ENCODE data around the gene METTL24.
"Not testable (repeated sequence)": the region's sequence is repeated elsewhere in the genome, so short reads cannot be mapped to it uniquely, and the experiment has no call there.

METTL24 gene

DNA sequence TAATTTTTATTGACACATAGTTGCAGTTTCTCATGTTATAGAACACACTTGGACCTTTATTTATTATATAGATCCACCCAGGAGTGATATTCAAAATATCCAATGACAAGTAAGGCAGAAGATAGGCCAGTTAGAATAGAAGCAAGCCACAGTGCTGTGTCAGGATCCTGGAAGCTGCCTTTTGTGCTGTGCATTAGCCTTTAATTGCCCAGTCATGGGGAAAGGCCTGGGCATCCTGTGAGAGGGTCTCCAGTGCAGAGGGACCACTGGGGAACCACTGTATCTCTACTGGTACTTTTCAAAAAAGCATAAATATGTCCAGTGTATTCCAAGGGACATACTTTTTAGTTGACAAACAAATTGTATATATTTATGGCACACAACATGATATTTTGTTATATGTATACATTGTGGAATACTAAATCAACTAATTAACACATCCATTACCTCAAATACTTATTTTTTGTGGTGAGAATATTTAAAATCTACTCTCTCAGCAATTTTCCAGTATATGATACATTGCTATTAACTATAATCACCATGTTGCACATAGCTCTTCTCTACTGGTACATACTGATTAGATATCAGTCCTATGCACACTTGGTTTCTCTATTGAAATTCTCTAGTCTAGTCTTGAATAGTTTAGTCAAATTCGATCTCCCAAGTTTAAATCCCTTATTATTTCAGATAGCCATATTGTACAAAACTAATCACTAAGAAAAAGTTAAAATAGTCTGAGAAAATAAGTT lies 118.4 kb downstream of the METTL24 start:
- H3K4me3 ChIP-seq (ENCODE audit: low read length) = no peak overlapping the region
- H3K9ac ChIP-seq (ENCODE audit: low read length) = no peak overlapping the region
- H3K9me3 ChIP-seq (ENCODE audit: control insufficient read depth, low read length) = no peaks in the 10 kb centered on the region
- no peaks in the 10 kb centered on the region for H3K36me3 ChIP-seq (ENCODE audit: control insufficient read depth, insufficient read depth, low read length)
- no peaks in the 10 kb centered on the region for H3K27me3 ChIP-seq (ENCODE audit: control insufficient read depth, insufficient read depth, low read length)
- H3K4me1 ChIP-seq (ENCODE audit: control insufficient read depth, insufficient read depth, low read length) = no peaks in the 10 kb centered on the region

- not testable (repeated sequence) for H3K4me3 ChIP-seq (ENCODE audit: low read length); H3K36me3 ChIP-seq (ENCODE audit: control insufficient read depth, insufficient read depth, low read length); H3K27me3 ChIP-seq (ENCODE audit: control insufficient read depth, insufficient read depth, low read length); H3K4me1 ChIP-seq (ENCODE audit: control insufficient read depth, insufficient read depth, low read length); H3K9me3 ChIP-seq (ENCODE audit: control insufficient read depth, low read length); H3K9ac ChIP-seq (ENCODE audit: low read length)
These were observed 122.1 kb downstream of the METTL24 start for GRCh38 chr6:110236007-110236406.

- no peak overlapping the region for H3K9ac ChIP-seq (ENCODE audit: low read length)
- no peaks in the 10 kb centered on the region for H3K9me3 ChIP-seq (ENCODE audit: control insufficient read depth, low read length)
- no peaks in the 10 kb centered on the region for H3K4me1 ChIP-seq (ENCODE audit: control insufficient read depth, insufficient read depth, low read length)
- H3K36me3 ChIP-seq (ENCODE audit: control insufficient read depth, insufficient read depth, low read length) = no peaks in the 10 kb centered on the region
- H3K4me3 ChIP-seq (ENCODE audit: low read length) = no peak overlapping the region
- H3K27me3 ChIP-seq (ENCODE audit: control insufficient read depth, insufficient read depth, low read length) = no peaks in the 10 kb centered on the region
These were observed 124.3 kb downstream of the METTL24 start for GRCh38 chr6:110233770-110234374.

DNA sequence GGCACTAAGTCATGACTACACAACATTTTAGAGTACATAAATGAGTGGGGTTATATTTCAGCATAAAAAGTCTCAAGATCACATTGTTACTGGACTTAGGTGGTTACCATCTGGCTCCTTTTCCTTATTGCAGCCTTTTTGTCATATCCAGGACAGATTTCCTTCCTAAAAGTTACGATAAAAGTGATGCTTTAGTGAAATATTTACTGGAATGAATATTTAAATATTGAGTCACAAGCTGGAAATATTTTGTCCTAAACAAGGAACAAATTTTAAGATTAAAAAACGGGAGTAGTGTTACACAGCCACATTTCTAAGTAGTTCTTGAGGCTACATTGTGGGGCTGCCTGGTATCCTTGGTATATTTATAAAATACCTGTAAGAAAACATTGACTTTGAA lies 125.7 kb downstream of the METTL24 start:
- Histone ChIP-seq H3K4me3 (ENCODE audit: low read length) (no peak overlapping the region), H3K27me3 (ENCODE audit: control insufficient read depth, insufficient read depth, low read length) (no peaks in the 10 kb centered on the region), H3K9me3 (ENCODE audit: control insufficient read depth, low read length) (no peaks in the 10 kb centered on the region), H3K36me3 (ENCODE audit: control insufficient read depth, insufficient read depth, low read length) (no peaks in the 10 kb centered on the region), H3K4me1 (ENCODE audit: control insufficient read depth, insufficient read depth, low read length) (no peaks in the 10 kb centered on the region), H3K9ac (ENCODE audit: low read length) (no peak overlapping the region)

- no peaks in the 10 kb centered on the region for H3K27me3 ChIP-seq (ENCODE audit: control insufficient read depth, insufficient read depth, low read length)
- H3K4me3 ChIP-seq (ENCODE audit: low read length) = no peak overlapping the region
- no peaks in the 10 kb centered on the region for H3K36me3 ChIP-seq (ENCODE audit: control insufficient read depth, insufficient read depth, low read length)
- no peaks in the 10 kb centered on the region for H3K9me3 ChIP-seq (ENCODE audit: control insufficient read depth, low read length)
- H3K4me1 ChIP-seq (ENCODE audit: control insufficient read depth, insufficient read depth, low read length) = no peaks in the 10 kb centered on the region
- H3K9ac ChIP-seq (ENCODE audit: low read length) = no peak overlapping the region
These were observed 131.9 kb downstream of the METTL24 start for GRCh38 chr6:110226261-110226660.

- H3K36me3 ChIP-seq (ENCODE audit: control insufficient read depth, insufficient read depth, low read length) = peaks cover 6% of the 10 kb centered on the region
- no peak overlapping the region for H3K9ac ChIP-seq (ENCODE audit: low read length)
- H3K27me3 ChIP-seq (ENCODE audit: control insufficient read depth, insufficient read depth, low read length) = no peaks in the 10 kb centered on the region
- no peaks in the 10 kb centered on the region for H3K9me3 ChIP-seq (ENCODE audit: control insufficient read depth, low read length)
- H3K4me1 ChIP-seq (ENCODE audit: control insufficient read depth, insufficient read depth, low read length) = no peaks in the 10 kb centered on the region
- H3K4me3 ChIP-seq (ENCODE audit: low read length) = no peak overlapping the region
These were observed 136.4 kb downstream of the METTL24 start for GRCh38 chr6:110221738-110222137.

DNA sequence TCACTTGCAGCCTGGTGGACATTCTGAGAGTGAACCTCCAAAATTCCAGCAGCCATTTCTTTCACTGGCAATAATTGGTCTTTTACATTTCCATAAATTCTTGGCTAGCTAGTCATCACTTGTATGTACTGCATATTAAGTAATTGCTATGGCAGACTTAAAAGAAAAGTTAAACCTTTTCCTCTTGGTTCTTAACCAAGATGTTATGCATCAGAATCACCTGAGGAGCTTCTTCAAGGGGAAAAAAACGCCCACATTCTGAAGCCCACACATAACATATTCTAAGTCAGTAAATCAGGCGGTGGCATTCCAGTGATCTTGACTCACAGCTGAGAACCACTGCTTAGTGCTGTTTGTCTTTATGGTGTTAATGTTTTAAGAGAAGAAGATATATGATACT lies 140.9 kb downstream of the METTL24 start:
- H3K4me1 ChIP-seq (ENCODE audit: control insufficient read depth, insufficient read depth, low read length) = no peaks in the 10 kb centered on the region
- no peaks in the 10 kb centered on the region for H3K27me3 ChIP-seq (ENCODE audit: control insufficient read depth, insufficient read depth, low read length)
- H3K9ac ChIP-seq (ENCODE audit: low read length) = no peak overlapping the region
- no peaks in the 10 kb centered on the region for H3K9me3 ChIP-seq (ENCODE audit: control insufficient read depth, low read length)
- no peak overlapping the region for H3K4me3 ChIP-seq (ENCODE audit: low read length)
- H3K36me3 ChIP-seq (ENCODE audit: control insufficient read depth, insufficient read depth, low read length) = peaks cover 8% of the 10 kb centered on the region

DNA sequence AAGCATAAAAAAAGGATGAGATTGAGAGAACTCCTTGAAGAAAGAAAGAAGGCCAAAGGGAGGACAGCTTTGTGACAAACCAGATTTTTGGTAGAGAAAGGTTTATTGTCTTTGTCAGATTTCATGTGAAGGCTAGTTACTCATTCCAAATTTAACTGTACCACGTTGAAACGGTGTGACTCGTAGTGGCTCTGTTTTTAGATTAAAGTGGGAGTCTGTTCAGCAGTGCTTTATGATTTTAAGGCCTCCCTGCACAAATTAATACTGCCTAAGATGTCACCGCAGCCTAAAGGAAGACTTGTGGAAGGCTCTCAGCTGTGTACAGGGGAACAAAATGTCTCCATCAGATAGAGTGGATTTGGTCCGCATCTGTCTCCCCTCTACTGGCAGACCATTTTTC lies 142.0 kb downstream of the METTL24 start:
- Histone ChIP-seq H3K27me3 (ENCODE audit: control insufficient read depth, insufficient read depth, low read length) (no peaks in the 10 kb centered on the region), H3K9me3 (ENCODE audit: control insufficient read depth, low read length) (no peaks in the 10 kb centered on the region), H3K9ac (ENCODE audit: low read length) (no peak overlapping the region), H3K4me3 (ENCODE audit: low read length) (no peak overlapping the region), H3K4me1 (ENCODE audit: control insufficient read depth, insufficient read depth, low read length) (no peaks in the 10 kb centered on the region), H3K36me3 (ENCODE audit: control insufficient read depth, insufficient read depth, low read length) (peaks cover 10% of the 10 kb centered on the region)

DNA sequence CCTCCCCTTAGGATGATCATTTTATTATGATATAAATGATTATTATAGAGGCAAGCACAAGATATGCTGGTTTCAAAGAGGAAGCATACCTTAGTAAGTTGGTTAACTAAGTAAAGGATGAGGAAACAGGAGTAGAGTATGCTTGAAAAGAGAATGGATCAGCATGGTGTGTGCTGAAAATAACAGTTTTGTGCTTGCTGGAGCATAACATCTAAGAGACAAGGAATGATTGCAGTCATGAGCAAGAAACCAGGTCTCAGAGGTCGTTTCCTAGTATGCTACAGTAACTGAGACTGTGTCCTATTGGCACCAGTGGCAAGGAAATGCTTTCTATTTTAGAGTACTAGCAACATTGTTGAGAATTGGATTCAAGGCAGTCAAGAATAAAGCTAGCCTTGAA lies 143.8 kb downstream of the METTL24 start:
- Histone ChIP-seq H3K27me3 (ENCODE audit: control insufficient read depth, insufficient read depth, low read length) (no peaks in the 10 kb centered on the region), H3K9ac (ENCODE audit: low read length) (no peak overlapping the region), H3K36me3 (ENCODE audit: control insufficient read depth, insufficient read depth, low read length) (peaks cover 7% of the 10 kb centered on the region), H3K9me3 (ENCODE audit: control insufficient read depth, low read length) (no peaks in the 10 kb centered on the region), H3K4me3 (ENCODE audit: low read length) (no peak overlapping the region), H3K4me1 (ENCODE audit: control insufficient read depth, insufficient read depth, low read length) (no peaks in the 10 kb centered on the region)

GRCh38 chr6:110211753-110212152 lies 146.4 kb downstream of the METTL24 start:
- peaks cover 4% of the 10 kb centered on the region for H3K36me3 ChIP-seq (ENCODE audit: control insufficient read depth, insufficient read depth, low read length)
- H3K27me3 ChIP-seq (ENCODE audit: control insufficient read depth, insufficient read depth, low read length) = no peaks in the 10 kb centered on the region
- H3K9me3 ChIP-seq (ENCODE audit: control insufficient read depth, low read length) = no peaks in the 10 kb centered on the region
- no peak overlapping the region for H3K9ac ChIP-seq (ENCODE audit: low read length)
- H3K4me3 ChIP-seq (ENCODE audit: low read length) = no peak overlapping the region
- H3K4me1 ChIP-seq (ENCODE audit: control insufficient read depth, insufficient read depth, low read length) = no peaks in the 10 kb centered on the region

- H3K36me3 ChIP-seq (ENCODE audit: control insufficient read depth, insufficient read depth, low read length) = peaks cover 4% of the 10 kb centered on the region
These were observed 150.5 kb downstream of the METTL24 start for GRCh38 chr6:110207652-110208051.

DNA sequence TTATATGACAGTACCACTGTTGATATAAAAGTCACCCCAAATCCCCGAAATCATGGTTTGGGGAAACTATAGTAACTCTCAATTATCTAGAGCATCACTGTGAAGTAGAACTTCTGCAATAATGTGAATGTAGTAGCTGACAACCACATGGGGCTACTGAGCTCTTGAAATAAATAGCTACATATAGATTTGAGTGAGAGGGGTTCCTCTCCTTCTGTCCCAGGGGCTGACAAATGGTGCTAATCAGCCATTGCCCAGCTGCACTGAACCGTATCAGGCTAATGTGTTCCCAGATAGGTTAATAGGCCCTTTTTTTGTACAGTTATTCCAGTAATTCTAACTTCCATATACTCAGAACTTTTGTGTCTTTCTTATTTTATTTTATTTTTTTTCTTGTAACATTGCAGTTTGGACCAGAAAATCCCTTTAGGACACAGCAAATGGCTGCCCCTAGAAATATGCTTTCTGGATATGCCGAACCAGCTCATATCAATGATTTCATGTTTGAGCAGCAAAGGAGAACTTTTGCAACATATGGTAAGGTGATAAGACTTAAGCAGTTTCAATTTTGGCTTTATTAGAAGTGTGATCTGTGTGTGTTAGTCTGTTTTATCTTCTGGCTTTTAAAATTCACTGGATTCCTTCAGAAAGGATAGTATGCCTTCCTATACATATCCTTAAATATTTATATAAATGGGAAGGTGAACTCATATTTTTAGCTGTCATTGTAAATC lies 156.8 kb downstream of the METTL24 start:
- no peaks in the 10 kb centered on the region for H3K36me3 ChIP-seq (ENCODE audit: control insufficient read depth, insufficient read depth, low read length)
- no peak overlapping the region for H3K4me3 ChIP-seq (ENCODE audit: low read length)
- H3K4me1 ChIP-seq (ENCODE audit: control insufficient read depth, insufficient read depth, low read length) = no peaks in the 10 kb centered on the region
- H3K27me3 ChIP-seq (ENCODE audit: control insufficient read depth, insufficient read depth, low read length) = no peaks in the 10 kb centered on the region
- no peaks in the 10 kb centered on the region for H3K9me3 ChIP-seq (ENCODE audit: control insufficient read depth, low read length)
- H3K9ac ChIP-seq (ENCODE audit: low read length) = no peak overlapping the region

More at GRCh38 chr6:110207652-110208051, 150.5 kb downstream of the METTL24 start:
- Histone ChIP-seq H3K27me3 (ENCODE audit: control insufficient read depth, insufficient read depth, low read length) (no peaks in the 10 kb centered on the region), H3K9me3 (ENCODE audit: control insufficient read depth, low read length) (no peaks in the 10 kb centered on the region), H3K4me3 (ENCODE audit: low read length) (no peak overlapping the region), H3K4me1 (ENCODE audit: control insufficient read depth, insufficient read depth, low read length) (no peaks in the 10 kb centered on the region), H3K9ac (ENCODE audit: low read length) (no peak overlapping the region)
